HG02973 (cell line): Measurements from ENCODE around the gene CPXM2.
"Not testable (repeated sequence)": the region's sequence is repeated elsewhere in the genome, so short reads cannot be mapped to it uniquely, and the experiment has no call there.

Experiments
- ATAC-seq: cut with Tn5 transposase; IDR thresholded peaks from one replicate; pipeline ENCODE4 v1.9.1; 2021; ENCODE audit warnings: moderate library complexity; ENCODE audit not compliant: unreplicated experiment

CPXM2 gene

GRCh38 chr10:123747426-123747825 lies 144.2 kb downstream of the CPXM2 start:
- no peak for ATAC-seq

- no peak for ATAC-seq
These were observed 144.7 kb downstream of the CPXM2 start for GRCh38 chr10:123746942-123747341.

- ATAC-seq = no peak
These were observed 145.1 kb downstream of the CPXM2 start for GRCh38 chr10:123746520-123746919.

GRCh38 chr10:123746061-123746460 lies 145.5 kb downstream of the CPXM2 start:
- no peak for ATAC-seq

GRCh38 chr10:123744224-123744536 lies 147.4 kb downstream of the CPXM2 start:
- ATAC-seq = no peak

GRCh38 chr10:123743441-123744223 lies 148.0 kb downstream of the CPXM2 start:
- no peak for ATAC-seq

GRCh38 chr10:123742751-123743440 lies 148.7 kb downstream of the CPXM2 start:
- ATAC-seq = no peak

GRCh38 chr10:123741711-123742110 lies 149.9 kb downstream of the CPXM2 start:
- no peak for ATAC-seq

- no peak for ATAC-seq
These were observed 150.5 kb downstream of the CPXM2 start for GRCh38 chr10:123741146-123741545.

GRCh38 chr10:123736917-123737316 lies 154.7 kb downstream of the CPXM2 start:
- not testable (repeated sequence) for ATAC-seq

GRCh38 chr10:123729523-123729922 lies 162.1 kb downstream of the CPXM2 start:
- ATAC-seq = no peak

GRCh38 chr10:123726836-123727235 lies 164.8 kb downstream of the CPXM2 start:
- ATAC-seq = no peak

GRCh38 chr10:123726381-123726780 lies 165.2 kb downstream of the CPXM2 start:
- ATAC-seq = no peak

- ATAC-seq = no peak
These were observed 166.9 kb downstream of the CPXM2 start for GRCh38 chr10:123724747-123725146.

- ATAC-seq = no peak
These were observed 169.3 kb downstream of the CPXM2 start for GRCh38 chr10:123722351-123722750.

GRCh38 chr10:123721441-123722049 lies 170.1 kb downstream of the CPXM2 start:
- no peak for ATAC-seq

- ATAC-seq = no peak
These were observed 171.1 kb downstream of the CPXM2 start for GRCh38 chr10:123720536-123720935.

GRCh38 chr10:123718544-123719060 lies 173.0 kb downstream of the CPXM2 start:
- no peak for ATAC-seq

- no peak for ATAC-seq
These were observed 174.3 kb downstream of the CPXM2 start for GRCh38 chr10:123717336-123717735.

- no peak for ATAC-seq
These were observed 176.1 kb downstream of the CPXM2 start for GRCh38 chr10:123715546-123715945.

- ATAC-seq = no peak
These were observed 185.4 kb downstream of the CPXM2 start for GRCh38 chr10:123706236-123706635.

- ATAC-seq = no peak
These were observed 186.8 kb downstream of the CPXM2 start for GRCh38 chr10:123704812-123705211.
